Measurements from ENCODE around the gene A1BG. TPM values are rescaled to one million over a fixed set of nuclear protein-coding genes. Genes with fewer than 3 reads are reported as not detected.

Gene A1BG
- total and polyA plus RNA-seq, 2 of the 13 experiments (the other 11 are each of a cell fraction or from before 2014, with no cell fraction given): 14.7 to 41.4 TPM

GRCh38 chr19:58305065-58305931 is 48.0 kb downstream of the A1BG start, which contains the start of gene ERVK3-1 (continued):
- TF ChIP-seq NONO (IDR thresholded peaks at IDR 0.05) (no peak), NONO (CRISPR knock-in tag; conservative IDR thresholded peaks at IDR 0.05) (peak; percentile 91), KLF9 (CRISPR knock-in tag; IDR thresholded peaks at IDR 0.05; ENCODE audit: low read depth) (peak; percentile 30; the same call in 1 of the 2 replicates), RXRA (CRISPR knock-in tag; IDR thresholded peaks at IDR 0.05) (peak; percentile 73), ZKSCAN8 (CRISPR knock-in tag; IDR thresholded peaks at IDR 0.05; ENCODE audit: borderline replicate concordance) (0 out of 2 replicates have a peak, but pooled peaks have one; percentile 56), KDM4B (CRISPR knock-in tag; IDR thresholded peaks at IDR 0.05) (no peak; the same call in 1 of the 2 replicates), CENPBD1 (CRISPR knock-in tag; IDR thresholded peaks at IDR 0.05; ENCODE audit: borderline replicate concordance, low read depth) (no peak), ZNF569 (CRISPR knock-in tag; IDR thresholded peaks at IDR 0.05; ENCODE audit: borderline replicate concordance) (no peak), ZNF800 (CRISPR knock-in tag; IDR thresholded peaks at IDR 0.05) (0 out of 2 replicates have a peak, but pooled peaks have one; percentile 41), ZFP82 (CRISPR knock-in tag; IDR thresholded peaks at IDR 0.05; ENCODE audit: borderline replicate concordance) (no peak), ZXDC (CRISPR knock-in tag; IDR thresholded peaks at IDR 0.05) (peak; percentile 44; the same call in 1 of the 2 replicates), KDM5B (CRISPR knock-in tag; IDR thresholded peaks at IDR 0.05; ENCODE audit: borderline replicate concordance) (peak; percentile 88; the same call in 1 of the 2 replicates), TP53 (CRISPR knock-in tag; conservative IDR thresholded peaks at IDR 0.05) (no peak), ZNF737 (CRISPR knock-in tag; IDR thresholded peaks at IDR 0.05; ENCODE audit: borderline replicate concordance) (peak; percentile 25; the same call in 1 of the 2 replicates), MAFF (IDR thresholded peaks at IDR 0.05; ENCODE audit: low read depth, low read length) (no peak), USF2 (IDR thresholded peaks at IDR 0.05; ENCODE audit: low read depth, low read length) (no peak), USF2 (CRISPR knock-in tag; IDR thresholded peaks at IDR 0.05; ENCODE audit: borderline replicate concordance) (no peak), ZNF644 (CRISPR knock-in tag; IDR thresholded peaks at IDR 0.05; ENCODE audit: low read depth) (no peak), ZSCAN30 (CRISPR knock-in tag; IDR thresholded peaks at IDR 0.05) (no peak), MXD3 (CRISPR knock-in tag; IDR thresholded peaks at IDR 0.05) (peak; percentile 88; the same call in 1 of the 2 replicates), ZNF138 (CRISPR knock-in tag; IDR thresholded peaks at IDR 0.05; ENCODE audit: low read depth) (peak; percentile 49; the same call in 1 of the 2 replicates), SIX1 (CRISPR knock-in tag; IDR thresholded peaks at IDR 0.05; ENCODE audit: borderline replicate concordance) (no peak)
